ENCODE results near the gene TAS2R41. TPM values are rescaled to one million over a fixed set of nuclear protein-coding genes. Genes with fewer than 3 reads are reported as not detected.

TAS2R41 gene
- total RNA-seq, 1 donor from 2014 or later, result not detected

DNA sequence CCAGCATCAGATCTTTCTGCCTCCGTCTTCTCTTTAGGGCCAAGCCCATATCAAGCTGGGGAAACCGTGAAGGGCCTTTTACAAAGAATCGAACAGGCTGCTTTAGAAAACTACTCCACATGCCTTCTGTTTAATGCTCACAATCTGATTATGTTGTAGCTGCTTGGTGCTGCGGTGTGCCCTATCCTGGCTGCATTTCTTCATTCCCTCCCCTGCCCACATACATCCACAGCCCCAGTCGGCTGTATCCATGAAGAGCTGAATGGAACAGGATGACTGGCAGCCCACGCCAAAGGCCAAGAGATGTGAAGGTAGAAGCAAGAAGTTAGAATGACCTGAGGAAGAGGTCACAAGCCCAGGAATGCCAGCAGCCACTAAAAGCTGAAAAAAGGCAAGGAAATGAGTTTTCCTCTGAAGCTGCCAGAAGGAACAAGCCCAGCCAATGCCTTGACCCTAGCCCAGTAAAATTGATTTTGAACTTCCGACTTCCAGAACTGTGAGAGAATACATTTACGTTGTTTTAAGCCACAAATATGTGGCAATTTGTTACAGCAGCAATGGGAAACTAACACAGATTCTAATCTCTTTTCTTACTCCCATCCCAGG lies 22.2 kb downstream of the TAS2R41 start:
- H3K27me3 ChIP-seq (ENCODE audit: control insufficient read depth, insufficient read depth, low read length), result no peaks in the 10 kb centered on the region
- TF ChIP-seq, protein P1, sequence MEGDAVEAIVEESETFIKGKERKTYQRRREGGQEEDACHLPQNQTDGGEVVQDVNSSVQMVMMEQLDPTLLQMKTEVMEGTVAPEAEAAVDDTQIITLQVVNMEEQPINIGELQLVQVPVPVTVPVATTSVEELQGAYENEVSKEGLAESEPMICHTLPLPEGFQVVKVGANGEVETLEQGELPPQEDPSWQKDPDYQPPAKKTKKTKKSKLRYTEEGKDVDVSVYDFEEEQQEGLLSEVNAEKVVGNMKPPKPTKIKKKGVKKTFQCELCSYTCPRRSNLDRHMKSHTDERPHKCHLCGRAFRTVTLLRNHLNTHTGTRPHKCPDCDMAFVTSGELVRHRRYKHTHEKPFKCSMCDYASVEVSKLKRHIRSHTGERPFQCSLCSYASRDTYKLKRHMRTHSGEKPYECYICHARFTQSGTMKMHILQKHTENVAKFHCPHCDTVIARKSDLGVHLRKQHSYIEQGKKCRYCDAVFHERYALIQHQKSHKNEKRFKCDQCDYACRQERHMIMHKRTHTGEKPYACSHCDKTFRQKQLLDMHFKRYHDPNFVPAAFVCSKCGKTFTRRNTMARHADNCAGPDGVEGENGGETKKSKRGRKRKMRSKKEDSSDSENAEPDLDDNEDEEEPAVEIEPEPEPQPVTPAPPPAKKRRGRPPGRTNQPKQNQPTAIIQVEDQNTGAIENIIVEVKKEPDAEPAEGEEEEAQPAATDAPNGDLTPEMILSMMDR (IDR thresholded peaks at IDR 0.05; ENCODE audit: insufficient read depth, low read length, severe bottlenecking), result no peak
- DNase-seq (ENCODE audit: low read depth) (no peak), FAIRE-seq (no peak)
- H3K36me3 ChIP-seq (ENCODE audit: control insufficient read depth, insufficient read depth, low read length), result no peaks in the 10 kb centered on the region
- no peak overlapping the region for H3K4me3 ChIP-seq (ENCODE audit: low read depth, low read length)

DNA sequence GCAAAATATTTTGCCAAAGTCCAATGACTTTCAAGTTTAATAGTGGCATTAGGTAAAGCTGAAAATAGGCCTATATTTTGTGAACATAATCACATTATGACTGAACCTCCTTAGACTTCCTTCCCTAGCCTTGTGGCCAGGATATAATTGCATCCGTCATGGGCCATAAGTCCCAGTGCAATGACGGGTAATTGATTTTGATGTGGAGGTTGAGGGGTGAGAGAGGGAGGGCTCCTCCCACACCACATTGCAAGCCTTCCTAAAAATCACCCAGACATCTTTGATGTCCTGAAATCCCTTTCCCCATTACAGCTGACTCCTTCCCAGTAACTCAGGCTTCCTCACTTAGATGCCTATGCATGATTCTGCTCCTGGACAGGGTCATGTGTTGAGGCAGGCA lies 25.6 kb downstream of the TAS2R41 start:
- Histone ChIP-seq H3K27me3 (ENCODE audit: control insufficient read depth, insufficient read depth, low read length) (no peaks in the 10 kb centered on the region), H3K4me3 (ENCODE audit: low read depth, low read length) (no peak overlapping the region), H3K36me3 (ENCODE audit: control insufficient read depth, insufficient read depth, low read length) (no peaks in the 10 kb centered on the region)
- TF ChIP-seq, protein P1 (IDR thresholded peaks at IDR 0.05; ENCODE audit: insufficient read depth, low read length, severe bottlenecking), result no peak
- DNase-seq (ENCODE audit: low read depth) (no peak), FAIRE-seq (no peak)

DNA sequence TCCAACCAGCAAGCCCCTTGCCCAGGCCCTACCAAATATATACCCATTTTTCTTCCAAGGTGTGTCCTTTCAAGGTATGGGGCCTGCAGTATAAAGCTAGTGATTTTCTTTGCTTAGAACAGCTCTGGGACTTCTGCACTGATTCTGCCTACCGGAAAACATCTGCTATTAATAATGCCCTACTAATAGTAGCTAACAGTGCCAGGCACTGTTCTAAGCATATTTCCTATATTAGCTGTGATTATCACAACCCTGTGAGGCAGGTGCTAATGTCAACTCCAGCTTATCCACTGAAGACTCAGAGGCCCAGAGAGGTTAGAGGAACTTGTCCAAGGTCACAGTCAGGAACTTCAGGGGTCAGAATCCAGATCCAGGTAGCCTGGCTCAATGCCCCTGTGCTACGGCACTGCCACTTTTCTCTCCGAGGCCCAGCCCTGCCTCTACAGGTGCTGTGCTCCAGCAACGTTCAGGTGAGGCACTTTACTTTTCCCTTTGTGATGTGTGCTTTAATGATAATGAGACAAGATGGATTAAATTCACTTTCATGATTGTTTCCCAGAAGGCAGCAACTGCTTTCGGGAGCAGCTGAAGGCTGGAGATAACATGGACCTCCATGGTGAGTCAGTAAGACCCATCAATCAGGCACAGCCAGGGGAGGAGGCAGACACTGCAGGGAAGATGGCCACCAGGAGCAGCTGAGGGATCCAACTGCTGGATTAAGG lies 26.7 kb downstream of the TAS2R41 start:
- FAIRE-seq (no peak), DNase-seq (ENCODE audit: low read depth) (no peak)
- H3K36me3 ChIP-seq (ENCODE audit: control insufficient read depth, insufficient read depth, low read length), result no peaks in the 10 kb centered on the region
- H3K4me3 ChIP-seq (ENCODE audit: low read depth, low read length), result no peak overlapping the region
- TF ChIP-seq, protein P1 (IDR thresholded peaks at IDR 0.05; ENCODE audit: insufficient read depth, low read length, severe bottlenecking), result no peak
- no peaks in the 10 kb centered on the region for H3K27me3 ChIP-seq (ENCODE audit: control insufficient read depth, insufficient read depth, low read length)

DNA sequence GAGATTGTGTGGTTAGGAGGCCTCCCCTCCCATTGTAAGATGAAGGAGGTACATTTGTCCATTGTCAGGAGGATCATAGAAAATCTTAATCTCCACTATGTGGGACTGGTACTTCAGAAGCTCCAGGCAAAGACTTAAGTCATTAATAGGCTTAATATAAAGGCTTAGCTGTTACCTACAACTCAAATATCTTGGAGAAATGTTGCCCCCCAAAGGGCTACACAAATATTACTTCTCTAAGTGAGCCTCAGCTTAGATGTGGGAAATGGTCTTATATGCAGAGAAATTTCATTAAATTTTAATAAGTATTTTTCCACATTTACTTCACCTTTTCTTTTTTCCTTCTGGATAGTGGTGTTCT lies 27.2 kb downstream of the TAS2R41 start:
- no peaks in the 10 kb centered on the region for H3K36me3 ChIP-seq (ENCODE audit: control insufficient read depth, insufficient read depth, low read length)
- TF ChIP-seq, protein P1 (IDR thresholded peaks at IDR 0.05; ENCODE audit: insufficient read depth, low read length, severe bottlenecking), result no peak
- no peak overlapping the region for H3K4me3 ChIP-seq (ENCODE audit: low read depth, low read length)
- no peaks in the 10 kb centered on the region for H3K27me3 ChIP-seq (ENCODE audit: control insufficient read depth, insufficient read depth, low read length)
- no peak for FAIRE-seq
- no peak for DNase-seq (ENCODE audit: low read depth)

DNA sequence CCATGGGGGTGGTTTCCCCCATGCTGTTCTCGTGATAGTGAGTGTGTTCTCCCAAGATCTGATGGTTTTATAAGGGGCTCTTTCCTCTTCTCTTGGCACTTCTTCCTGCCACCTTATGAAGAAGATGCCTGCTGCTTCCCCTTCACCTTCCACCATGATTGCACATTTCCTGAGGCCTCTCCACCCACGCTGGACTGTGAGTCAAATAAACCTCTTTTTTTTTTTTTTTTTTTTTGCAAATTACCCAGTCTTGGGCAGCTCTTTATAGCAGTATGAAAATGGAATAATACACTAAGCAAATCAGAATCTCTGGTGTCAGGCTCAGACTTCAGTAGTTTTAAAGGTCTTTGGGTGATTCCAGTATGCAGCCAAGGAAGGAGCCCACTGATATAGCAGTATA lies 28.2 kb downstream of the TAS2R41 start:
- TF ChIP-seq, protein P1 (IDR thresholded peaks at IDR 0.05; ENCODE audit: insufficient read depth, low read length, severe bottlenecking), result no peak
- H3K36me3 ChIP-seq (ENCODE audit: control insufficient read depth, insufficient read depth, low read length), result no peaks in the 10 kb centered on the region
- DNase-seq (ENCODE audit: low read depth) (peak; percentile 27), FAIRE-seq (no peak)
- H3K4me3 ChIP-seq (ENCODE audit: low read depth, low read length), result no peak overlapping the region
- H3K27me3 ChIP-seq (ENCODE audit: control insufficient read depth, insufficient read depth, low read length), result no peaks in the 10 kb centered on the region
